Parathyroid adenoma (tissue), 2 donors: ENCODE measurements around the gene INO80E.

Source experiments
- H2AFZ ChIP-seq: fragments of 300-600 bp; sonication (generic); one replicate; pipeline ENCODE4 v1.7.0; 2017; ENCODE audit warnings: antibody characterized with exemption, mild to moderate bottlenecking
- H3K27ac ChIP-seq: fragments of 300-600 bp; sonication (generic); one replicate; pipeline ENCODE4 v1.7.0; 2017
- H3K27me3 ChIP-seq: fragments of 300-600 bp; sonication (generic); one replicate; pipeline ENCODE4 v1.7.0; 2017; ENCODE audit warnings: low read length; ENCODE audit not compliant: control insufficient read depth, insufficient read depth
- H3K36me3 ChIP-seq: fragments of 300-600 bp; sonication (generic); one replicate; pipeline ENCODE4 v1.7.0; 2017; ENCODE audit warnings: low read length; ENCODE audit not compliant: control insufficient read depth, insufficient read depth
- H3K4me1 ChIP-seq: fragments of 300-600 bp; sonication (generic); one replicate; pipeline ENCODE4 v1.7.0; 2017; ENCODE audit warnings: control low read depth
- H3K4me2 ChIP-seq: fragments of 300-600 bp; sonication (generic); one replicate; pipeline ENCODE4 v1.7.0; 2017; ENCODE audit warnings: low read length
- H3K4me3 ChIP-seq: fragments of 300-600 bp; sonication (generic); one replicate; pipeline ENCODE4 v1.7.0; 2017; ENCODE audit warnings: low read depth, low read length
- H3K79me2 ChIP-seq: fragments of 300-600 bp; sonication (generic); one replicate; pipeline ENCODE4 v1.7.0; 2017; ENCODE audit warnings: control low read depth
- H3K9ac ChIP-seq: fragments of 300-600 bp; sonication (generic); one replicate; pipeline ENCODE4 v1.7.0; 2017; ENCODE audit warnings: mild to moderate bottlenecking
- H3K9me3 ChIP-seq: fragments of 300-600 bp; sonication (generic); one replicate; pipeline ENCODE4 v1.7.0; 2017; ENCODE audit warnings: low read length; ENCODE audit not compliant: control insufficient read depth
- CTCF ChIP-seq: fragments of 300-600 bp; sonication (generic); IDR thresholded peaks from one replicate; pipeline ENCODE4 v1.7.0; 2017; ENCODE audit warnings: antibody characterized with exemption, mild to moderate bottlenecking
- donor health status: primary hyperparathyroidism.

Gene INO80E

GRCh38 chr16:29999605-30000004, 3.6 kb downstream of the INO80E start:
- Histone ChIP-seq H3K27me3 (no peaks in the 10 kb centered on the region), H3K4me2 (no peak overlapping the region), H3K79me2 (peaks cover 5% of the 10 kb centered on the region), H2AFZ (no peak overlapping the region), H3K9ac (no peak overlapping the region), H3K4me3 (no peak overlapping the region), H3K36me3 (no peaks in the 10 kb centered on the region), H3K4me1 (peaks cover 6% of the 10 kb centered on the region), H3K27ac (no peak overlapping the region), H3K9me3 (no peaks in the 10 kb centered on the region)
- no peak for TF ChIP-seq CTCF

- Histone ChIP-seq H3K27ac (no peak overlapping the region), H3K79me2 (peaks cover 5% of the 10 kb centered on the region), H3K4me2 (no peak overlapping the region), H3K27me3 (no peaks in the 10 kb centered on the region), H3K36me3 (no peaks in the 10 kb centered on the region), H3K4me1 (peaks cover 4% of the 10 kb centered on the region), H3K9ac (no peak overlapping the region), H2AFZ (no peak overlapping the region), H3K9me3 (no peaks in the 10 kb centered on the region), H3K4me3 (no peak overlapping the region)
- no peak for TF ChIP-seq CTCF
These were observed 4.9 kb downstream of the INO80E start for GRCh38 chr16:30000735-30001631.

GRCh38 chr16:30002614-30003346, 6.7 kb downstream of the INO80E start:
- no peak overlapping the region for H2AFZ ChIP-seq
- H3K4me1 ChIP-seq = no peaks in the 10 kb centered on the region
- no peak overlapping the region for H3K9ac ChIP-seq
- no peak overlapping the region for H3K4me2 ChIP-seq
- H3K9me3 ChIP-seq = no peaks in the 10 kb centered on the region
- H3K36me3 ChIP-seq = no peaks in the 10 kb centered on the region
- no peaks in the 10 kb centered on the region for H3K27me3 ChIP-seq
- no peak overlapping the region for H3K4me3 ChIP-seq
- TF ChIP-seq CTCF = no peak
- H3K79me2 ChIP-seq = no peaks in the 10 kb centered on the region
- H3K27ac ChIP-seq = no peak overlapping the region

GRCh38 chr16:30003670-30004423, 7.8 kb downstream of the INO80E start:
- H3K27me3 ChIP-seq = no peaks in the 10 kb centered on the region
- no peak for TF ChIP-seq CTCF
- H3K27ac ChIP-seq = no peak overlapping the region
- H3K4me1 ChIP-seq = no peaks in the 10 kb centered on the region
- no peak overlapping the region for H3K9ac ChIP-seq
- H3K36me3 ChIP-seq = no peaks in the 10 kb centered on the region
- no peak overlapping the region for H3K4me3 ChIP-seq
- H3K79me2 ChIP-seq = no peaks in the 10 kb centered on the region
- H2AFZ ChIP-seq = no peak overlapping the region
- no peaks in the 10 kb centered on the region for H3K9me3 ChIP-seq
- no peak overlapping the region for H3K4me2 ChIP-seq
